H1 (cell line): ENCODE data around the gene SLFN12L. TPM values are rescaled to one million over a fixed set of nuclear protein-coding genes. Genes with fewer than 3 reads are reported as not detected.
A peak's percentile ranks its signal among the peaks of the same experiment; 100 is the strongest.

Source experiments
- CTCF ChIA-PET: fragments of 300-600 bp; sonication (Branson Sonifier 250); formaldehyde crosslinking; loops from one replicate; lab custom pipeline; 2021; ENCODE audit not compliant: partially characterized antibody; lab: Charles Lee
- POLR2A ChIA-PET: fragments of 300-600 bp; sonication (Branson Sonifier 250); formaldehyde crosslinking; loops from one replicate; lab custom pipeline; 2021; ENCODE audit warnings: inconsistent platforms; ENCODE audit not compliant: partially characterized antibody; lab: Charles Lee
- DNase-seq, 2 experiments: peaks; one replicate each; pipeline versions ENCODE4 v3.0.0 to v3.0.0-alpha.2; 2010 to 2022; ENCODE audit warnings: low spot score in 2 of 2, low read depth in 1 of 2, mixed read lengths in 1 of 2
- FAIRE-seq: peaks from 2 replicates; lab custom pipeline; 2011; peaks lifted over from hg19 to GRCh38; lab: Jason Lieb, UNC
- H2AFZ ChIP-seq: 2 replicates; pipeline ENCODE4 v1.8.1; 2012; ENCODE audit warnings: low read length, inconsistent platforms
- H2AK5ac ChIP-seq: 2 replicates; pipeline ENCODE4 v1.6.1; 2013; ENCODE audit warnings: low read depth, low read length
- H2BK120ac ChIP-seq: replicated peaks from 2 replicates; pipeline ENCODE3; 2013; ENCODE audit warnings: low read depth, low read length, inconsistent platforms
- H2BK12ac ChIP-seq: 2 replicates; pipeline ENCODE4 v1.6.1; 2013; ENCODE audit warnings: low read depth, low read length
- H2BK15ac ChIP-seq: 2 replicates; pipeline ENCODE4 v1.6.1; 2013; ENCODE audit warnings: low read length
- H2BK20ac ChIP-seq: 2 replicates; pipeline ENCODE4 v1.6.1; 2013; ENCODE audit warnings: low read length
- H2BK5ac ChIP-seq: 2 replicates; pipeline ENCODE4 v1.6.1; 2013; ENCODE audit warnings: low read depth, low read length
- H3K14ac ChIP-seq: 2 replicates; pipeline ENCODE4 v1.6.1; 2013; ENCODE audit warnings: inconsistent platforms; ENCODE audit not compliant: insufficient read length
- H3K18ac ChIP-seq: 2 replicates; pipeline ENCODE4 v1.6.1; 2013; ENCODE audit warnings: low read length; ENCODE audit errors: extremely low read depth
- H3K23ac ChIP-seq: 2 replicates; pipeline ENCODE4 v1.6.1; 2013; ENCODE audit warnings: inconsistent platforms; ENCODE audit not compliant: insufficient read length
- H3K23me2 ChIP-seq: 2 replicates; pipeline ENCODE4 v1.6.1; 2013; ENCODE audit warnings: low read depth, low read length
- H3K27ac ChIP-seq: 2 replicates; pipeline ENCODE4 v1.6.1; 2011; ENCODE audit warnings: low read depth, low read length, inconsistent platforms
- H3K27me3 ChIP-seq, 4 experiments: replicated peaks in 1 of 4; 1 replicate in 1 of 4; 2 replicates in 3 of 4; pipeline versions ENCODE4 v1.6.1 to v1.8.1; 2011 to 2013; ENCODE audit warnings: low read length in 3 of 4, mild to moderate bottlenecking in 3 of 4, inconsistent platforms in 2 of 4, mixed read lengths in 2 of 4, moderate library complexity in 1 of 4; ENCODE audit not compliant: control insufficient read depth in 3 of 4, insufficient read depth in 3 of 4; ENCODE audit errors: extremely low read depth in 1 of 4
- H3K36me3 ChIP-seq, 4 experiments: 2 replicates each; pipeline versions ENCODE4 v1.6.1 to v1.8.1; 2011 to 2013; ENCODE audit warnings: mild to moderate bottlenecking in 4 of 4, low read length in 3 of 4, moderate library complexity in 2 of 4, control low read depth in 1 of 4, inconsistent platforms in 1 of 4; ENCODE audit not compliant: insufficient read depth in 4 of 4, control insufficient read depth in 2 of 4
- H3K4ac ChIP-seq: replicated peaks from 2 replicates; pipeline ENCODE3; 2013; ENCODE audit warnings: low read length, low read depth, mixed read lengths, inconsistent platforms; ENCODE audit not compliant: insufficient read length
- H3K4me1 ChIP-seq, 4 experiments: replicated peaks in 1 of 4; 1 replicate in 1 of 4; 2 replicates in 3 of 4; pipeline versions ENCODE4 v1.6.1 to v1.8.1; 2011 to 2013; ENCODE audit warnings: low read length in 3 of 4, inconsistent platforms in 2 of 4, mixed read lengths in 1 of 4; ENCODE audit not compliant: insufficient read depth in 4 of 4, control insufficient read depth in 3 of 4
- H3K4me2 ChIP-seq, 2 experiments: 2 replicates each; pipeline versions ENCODE4 v1.6.1 to v1.8.1; 2011 to 2013; ENCODE audit warnings: low read depth in 2 of 2, low read length in 2 of 2, control low read depth in 1 of 2, inconsistent platforms in 1 of 2, mild to moderate bottlenecking in 1 of 2; ENCODE audit not compliant: insufficient read depth in 1 of 2
- H3K4me3 ChIP-seq, 4 experiments: fragments of 200-600, 300-600 bp in 1 of 4; sonication (generic), shearing (Covaris generic), sonication (Bioruptor Twin) in 1 of 4; 2 replicates each; pipeline versions ENCODE4 v1.5.1 to v1.8.1; 2011 to 2016; ENCODE audit warnings: low read length in 4 of 4, low read depth in 3 of 4, control low read depth in 2 of 4, inconsistent platforms in 2 of 4, mild to moderate bottlenecking in 2 of 4, mixed read lengths in 1 of 4, moderate library complexity in 1 of 4; ENCODE audit not compliant: insufficient read depth in 2 of 4; ENCODE audit errors: extremely low read depth in 1 of 4
- H3K56ac ChIP-seq: replicated peaks from 2 replicates; pipeline ENCODE3; 2013; ENCODE audit warnings: low read depth, mild to moderate bottlenecking, mixed read lengths, low read length, inconsistent platforms; ENCODE audit not compliant: insufficient read length
- H3K79me1 ChIP-seq: 2 replicates; pipeline ENCODE4 v1.6.1; 2013; ENCODE audit warnings: low read depth, low read length, control low read depth
- H3K79me2 ChIP-seq, 2 experiments: 2 replicates each; pipeline versions ENCODE4 v1.6.1 to v1.8.1; 2012 to 2013; ENCODE audit warnings: low read length in 2 of 2, mild to moderate bottlenecking in 2 of 2, inconsistent platforms in 1 of 2; ENCODE audit not compliant: insufficient read depth in 2 of 2, control insufficient read depth in 1 of 2
- H3K9ac ChIP-seq, 4 experiments: replicated peaks in 1 of 4; 1 replicate in 1 of 4; 2 replicates in 3 of 4; pipeline versions ENCODE4 v1.6.1 to v1.8.1; 2011 to 2013; ENCODE audit warnings: low read depth in 3 of 4, low read length in 3 of 4, control low read depth in 2 of 4, mild to moderate bottlenecking in 2 of 4, moderate library complexity in 2 of 4, inconsistent platforms in 1 of 4; ENCODE audit errors: extremely low read depth in 1 of 4
- H3K9me3 ChIP-seq, 2 experiments: 2 replicates each; pipeline versions ENCODE4 v1.6.1 to v1.8.1; 2012 to 2013; ENCODE audit warnings: mild to moderate bottlenecking in 2 of 2, moderate library complexity in 2 of 2, control low read depth in 1 of 2, inconsistent platforms in 1 of 2, low read depth in 1 of 2, low read length in 1 of 2, mixed read lengths in 1 of 2; ENCODE audit not compliant: insufficient read depth in 2 of 2
- H4K20me1 ChIP-seq, 2 experiments: replicated peaks in 1 of 2; 2 replicates each; pipeline versions ENCODE3 to v1.8.1; 2011 to 2013; ENCODE audit warnings: inconsistent platforms in 2 of 2, low read length in 2 of 2, mild to moderate bottlenecking in 1 of 2; ENCODE audit not compliant: insufficient read depth in 2 of 2, control insufficient read depth in 1 of 2
- H4K5ac ChIP-seq: 2 replicates; pipeline ENCODE4 v1.6.1; 2013; ENCODE audit warnings: low read length, low read depth, mixed read lengths, inconsistent platforms; ENCODE audit not compliant: insufficient read length
- H4K8ac ChIP-seq: 2 replicates; pipeline ENCODE4 v1.8.0; 2013; ENCODE audit warnings: mild to moderate bottlenecking, moderate library complexity, low read length, inconsistent platforms; ENCODE audit not compliant: insufficient read depth; ENCODE audit errors: extremely low read depth
- H4K91ac ChIP-seq: replicated peaks from 2 replicates; pipeline ENCODE3; 2013; ENCODE audit warnings: low read length, mixed read lengths, inconsistent platforms; ENCODE audit not compliant: insufficient read length
- HDAC2 ChIP-seq, 2 experiments: fragments of 300-600 bp in 1 of 2; sonication (generic) in 1 of 2; IDR thresholded peaks; 2 replicates each; pipeline ENCODE4 v1.6.1; 2011 to 2012; ENCODE audit warnings: low read depth in 2 of 2, low read length in 2 of 2, mild to moderate bottlenecking in 2 of 2, moderate library complexity in 2 of 2, borderline replicate concordance in 1 of 2, inconsistent platforms in 1 of 2
- NRF1 ChIP-seq: IDR thresholded peaks from 2 replicates; pipeline ENCODE4 v1.6.1; 2011; ENCODE audit warnings: mild to moderate bottlenecking, low read depth, low read length, improper control_type of control experiment
- SIRT6 ChIP-seq: IDR thresholded peaks from one replicate; pipeline ENCODE4 v1.7.1; 2012; ENCODE audit warnings: low read length, inconsistent platforms
- SP2 ChIP-seq: IDR thresholded peaks from 2 replicates; pipeline ENCODE4 v1.6.1; 2012; ENCODE audit warnings: mild to moderate bottlenecking, low read length, inconsistent platforms
- TBP ChIP-seq: IDR thresholded peaks from 2 replicates; pipeline ENCODE4 v1.6.1; 2011; ENCODE audit warnings: low read depth, low read length, improper control_type of control experiment
- WGBS, 2 experiments: shearing (Covaris generic) in 1 of 2; methylation state at CpG; one replicate each; pipeline versions ENCODE4 v1.1.6 to v1.1.7; 2013 to 2015; ENCODE audit warnings: low lambda C conversion rate in 2 of 2, mixed read lengths in 2 of 2, inconsistent platforms in 1 of 2, low coverage in 1 of 2, missing lambda C conversion rate in 1 of 2; ENCODE audit not compliant: insufficient replicate concordance in 2 of 2, insufficient coverage in 1 of 2, insufficient read length in 1 of 2; ENCODE audit errors: extremely low coverage in 1 of 2, missing lambda C conversion rate in 1 of 2; 5-methylcytosine and 5-hydroxymethylcytosine counted together
- polyA plus RNA-seq, 7 experiments: library from polyadenylated mRNA; depleted of rRNA in 3 of 7; stranded (reverse) in 5 of 7; unstranded in 2 of 7; fragments of >200 nt in 5 of 7; fragments of 200-250 nt in 2 of 7; gene quantifications; 1 replicate in 5 of 7; 2 replicates in 1 of 7; 4 replicates in 1 of 7; pipeline versions ENCODE4 v1.2.1 to v1.2.3, GENCODE V29; 2011 to 2013; ENCODE audit warnings: missing spikeins in 2 of 7, mixed read lengths in 2 of 7
- total RNA-seq: library from RNA; stranded (reverse); fragmentation: NEBNext Ultra II Directional; extraction: Animal tissue kit (Norgen Biotek cat#: 25700); gene quantifications from 2 replicates; pipeline ENCODE4 v1.2.1, GENCODE V29; 2021
- TF ChIP-seq, protein P1 (sequence below): IDR thresholded peaks from 2 replicates; pipeline ENCODE4 v1.6.1; 2011; ENCODE audit warnings: low read length, improper control_type of control experiment
- TF ChIP-seq, protein P2 (sequence below): IDR thresholded peaks from 2 replicates; pipeline ENCODE4 v1.6.1; 2012; ENCODE audit warnings: inconsistent platforms

SLFN12L gene
- total and polyA plus RNA-seq, 2 of the 8 experiments (the other 6 are each of a cell fraction or from before 2014, with no cell fraction given): not detected

DNA sequence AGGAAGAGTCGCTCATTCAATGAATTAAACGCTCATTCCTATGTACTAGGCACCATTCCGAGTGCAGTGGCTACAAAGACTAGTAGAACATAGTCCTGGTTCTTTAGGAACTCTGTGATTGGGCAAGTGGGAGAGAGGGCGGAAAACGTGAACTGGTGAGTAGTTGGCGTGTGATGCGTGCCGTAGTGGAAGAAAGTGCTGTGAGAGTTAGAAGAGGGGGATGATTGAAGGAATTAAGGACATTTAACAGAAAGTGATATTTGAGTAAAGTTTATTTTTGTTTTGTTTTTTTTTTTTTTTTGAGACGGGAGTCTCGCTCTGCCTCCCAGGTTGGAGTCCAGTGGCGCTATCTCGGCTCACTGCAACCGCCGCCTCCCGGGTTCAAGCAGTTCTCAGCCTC, 31.1 kb upstream of the SLFN12L start:
- H3K56ac ChIP-seq: peak overlapping the region; percentile 7
- H4K8ac ChIP-seq: no peak overlapping the region
- no peaks in the 10 kb centered on the region; a peak in 1 of 7 replicates for H3K27me3 ChIP-seq
- H3K4me3 ChIP-seq: peak overlapping the region; percentile 82 to 100 (median 94)
- no peak overlapping the region for H3K23ac ChIP-seq
- peaks cover 5 to 34% of the 10 kb centered on the region in 2 experiments; a peak in 3 of 4 replicates for H3K79me2 ChIP-seq
- WGBS, 2 experiments: 39% methylated on average over 14 of the region's 15 CpGs; no CpG with 5 or more reads in 1 of the 2 experiments
- H2AFZ ChIP-seq: no peak overlapping the region
- no peak overlapping the region for H2BK5ac ChIP-seq
- H3K18ac ChIP-seq: no peak overlapping the region
- CTCF ChIA-PET: interaction anchor here (1.1 kb wide), 1 partner anchor 9 kb away, joined by 4 read pairs; no protein-coding TSS in a partner anchor
- H3K4me2 ChIP-seq: peak overlapping the region; percentile 77 to 98
- H4K5ac ChIP-seq: no peak overlapping the region
- FAIRE-seq (no peak), DNase-seq (no peak)
- H3K27ac ChIP-seq: peak overlapping the region; percentile 40; the same call in 1 of the 2 replicates
- TF ChIP-seq, protein P1, sequence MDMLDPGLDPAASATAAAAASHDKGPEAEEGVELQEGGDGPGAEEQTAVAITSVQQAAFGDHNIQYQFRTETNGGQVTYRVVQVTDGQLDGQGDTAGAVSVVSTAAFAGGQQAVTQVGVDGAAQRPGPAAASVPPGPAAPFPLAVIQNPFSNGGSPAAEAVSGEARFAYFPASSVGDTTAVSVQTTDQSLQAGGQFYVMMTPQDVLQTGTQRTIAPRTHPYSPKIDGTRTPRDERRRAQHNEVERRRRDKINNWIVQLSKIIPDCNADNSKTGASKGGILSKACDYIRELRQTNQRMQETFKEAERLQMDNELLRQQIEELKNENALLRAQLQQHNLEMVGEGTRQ: no peak
- TF ChIP-seq, protein P2, sequence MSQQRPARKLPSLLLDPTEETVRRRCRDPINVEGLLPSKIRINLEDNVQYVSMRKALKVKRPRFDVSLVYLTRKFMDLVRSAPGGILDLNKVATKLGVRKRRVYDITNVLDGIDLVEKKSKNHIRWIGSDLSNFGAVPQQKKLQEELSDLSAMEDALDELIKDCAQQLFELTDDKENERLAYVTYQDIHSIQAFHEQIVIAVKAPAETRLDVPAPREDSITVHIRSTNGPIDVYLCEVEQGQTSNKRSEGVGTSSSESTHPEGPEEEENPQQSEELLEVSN: no peak
- TF ChIP-seq HDAC2 (IDR thresholded peaks at IDR 0.05; ENCODE audit: borderline replicate concordance in 1 of 2, low read depth in 2 of 2, low read length in 2 of 2) (no peak), SP2 (no peak), SIRT6 (no peak), NRF1 (no peak), TBP (no peak)
- H4K91ac ChIP-seq: no peak overlapping the region
- H3K79me1 ChIP-seq: no peaks in the 10 kb centered on the region; the same call in 1 of the 2 replicates
- H2BK12ac ChIP-seq: no peak overlapping the region
- no peak overlapping the region for H2BK15ac ChIP-seq
- no peak overlapping the region for H2BK20ac ChIP-seq
- peaks cover 0 to 4% (median 1%) of the 10 kb centered on the region in 4 experiments; a peak in 3 of 7 replicates for H3K4me1 ChIP-seq
- no peak overlapping the region for H3K14ac ChIP-seq
- H3K9me3 ChIP-seq: no peaks in the 10 kb centered on the region
- H3K36me3 ChIP-seq: 0 out of 8 replicates have a peak, but pooled peaks cover 0 to 2% (median 0%) of the 10 kb centered on the region in 4 experiments
- peaks cover 7% of the 10 kb centered on the region; the same call in 1 of the 2 replicates for H3K23me2 ChIP-seq
- no peak overlapping the region for H3K4ac ChIP-seq
- no peak overlapping the region for H2BK120ac ChIP-seq
- POLR2A ChIA-PET: interaction anchor here (0.7 to 1.7 kb wide), 8 partner anchors 8 to 188 kb away, joined by 3 to 14 read pairs (median 4); partner anchors contain the start of genes AP2B1 and PEX12
- H2AK5ac ChIP-seq: peak overlapping the region; percentile 86; the same call in 1 of the 2 replicates
- H4K20me1 ChIP-seq: peaks cover 0 to 1% of the 10 kb centered on the region in 2 experiments
- H3K9ac ChIP-seq: peak overlapping the region; percentile 70 to 99 (median 77)
